HCT116 (cell line): ENCODE measurements around the gene MPI. TPM values are rescaled to one million over a fixed set of nuclear protein-coding genes. Genes with fewer than 3 reads are reported as not detected.

Experiments used
- ATAC-seq: fragments of 200-7000 bp; cut with Tn5 transposase; 2 replicates; pipeline ENCODE4 v1.9.1; 2020; ENCODE audit warnings: mild to moderate bottlenecking, moderate library complexity
- BruUV-seq: library from RNA; stranded (reverse); fragments of 400-500 nt; replicated peaks from 2 replicates; lab custom pipeline; 2021; lab: Mats Ljungman, UMichigan
- CTCF ChIA-PET: fragments of 300-600 bp; sonication (Branson Sonifier 250); formaldehyde crosslinking; loops from one replicate; lab custom pipeline; 2021; ENCODE audit warnings: antibody characterized with exemption; lab: Charles Lee
- POLR2A ChIA-PET: fragments of 300-600, 350-600 bp; sonication (Branson Sonifier 250); formaldehyde crosslinking; loops from one replicate; lab custom pipeline; 2021; ENCODE audit warnings: antibody characterized with exemption; lab: Charles Lee
- RAD21 ChIA-PET, 2 experiments: fragments of 300-600 bp; sonication (Branson Sonifier 250); formaldehyde crosslinking; loops; one replicate each; lab custom pipeline; 2023; ENCODE audit warnings: low total read pairs in 2 of 2; ENCODE audit not compliant: uncharacterized antibody in 2 of 2, unreplicated experiment in 2 of 2, low non-redundant PET in 1 of 2; lab: Charles Lee
- DNase-seq: peaks from one replicate; pipeline ENCODE4 v3.0.0-alpha.2; 2010; ENCODE audit warnings: low read depth, low spot score
- H2AFZ ChIP-seq: fragments of 200-600 bp; shearing (Covaris generic), sonication (generic); 2 replicates; pipeline ENCODE4 v1.6.1; 2017; ENCODE audit warnings: low read depth, mixed run types, mixed read lengths, antibody characterized with exemption, low read length; ENCODE audit not compliant: poor library complexity, severe bottlenecking
- H3K27ac ChIP-seq: 2 replicates; pipeline ENCODE4 v1.5.1; 2012; ENCODE audit warnings: low read depth, low read length
- H3K27me3 ChIP-seq: fragments of 200-600 bp; sonication (generic); 2 replicates; pipeline ENCODE4 v1.6.1; 2016; ENCODE audit warnings: mixed run types, low read length, mixed read lengths; ENCODE audit not compliant: insufficient read depth
- H3K36me3 ChIP-seq, 2 experiments: fragments of 200-500 bp in 1 of 2; fragments of 200-600 bp in 1 of 2; sonication (Bioruptor generic) in 1 of 2; sonication (generic) in 1 of 2; 2 replicates each; pipeline versions ENCODE4 v1.5.1 to v1.6.1; 2014 to 2016; ENCODE audit warnings: low read length in 2 of 2, inconsistent platforms in 1 of 2, mixed read lengths in 1 of 2, mixed run types in 1 of 2; ENCODE audit not compliant: insufficient read depth in 2 of 2, control insufficient read depth in 1 of 2
- H3K4me1 ChIP-seq, 2 experiments: fragments of 200-600 bp in 1 of 2; sonication (generic) in 1 of 2; 2 replicates each; pipeline versions ENCODE4 v1.5.1 to v1.6.1; 2012 to 2017; ENCODE audit warnings: low read length in 2 of 2, inconsistent platforms in 1 of 2, mild to moderate bottlenecking in 1 of 2, mixed read lengths in 1 of 2, mixed run types in 1 of 2, moderate library complexity in 1 of 2; ENCODE audit not compliant: insufficient read depth in 2 of 2, control insufficient read depth in 1 of 2
- H3K4me2 ChIP-seq: fragments of 200-600 bp; sonication (generic); 2 replicates; pipeline ENCODE4 v1.6.1; 2017; ENCODE audit warnings: mixed run types, low read length, mixed read lengths
- H3K4me3 ChIP-seq, 2 experiments: fragments of 200-600 bp in 1 of 2; sonication (generic) in 1 of 2; replicated peaks in 1 of 2; 2 replicates each; pipeline ENCODE4 v1.5.1; 2011 to 2016; ENCODE audit warnings: low read length in 2 of 2, control low read depth in 1 of 2, low read depth in 1 of 2, mild to moderate bottlenecking in 1 of 2, mixed read lengths in 1 of 2, mixed run types in 1 of 2
- H3K79me2 ChIP-seq: fragments of 200-600 bp; sonication (generic); 2 replicates; pipeline ENCODE4 v1.6.1; 2017; ENCODE audit warnings: mild to moderate bottlenecking, mixed run types, low read length, moderate library complexity, mixed read lengths; ENCODE audit not compliant: insufficient read depth
- H3K9ac ChIP-seq: fragments of 200-600 bp; sonication (generic); 2 replicates; pipeline ENCODE4 v1.6.1; 2016; ENCODE audit warnings: low read length, mixed read lengths
- H3K9me2 ChIP-seq: fragments of 200-600 bp; sonication (generic), shearing (Covaris generic); 2 replicates; pipeline ENCODE4 v1.6.1; 2017; ENCODE audit warnings: mixed run types, mild to moderate bottlenecking, moderate library complexity; ENCODE audit not compliant: insufficient read depth
- H3K9me3 ChIP-seq, 2 experiments: fragments of 200-500 bp in 1 of 2; fragments of 200-600 bp in 1 of 2; sonication (Bioruptor generic) in 1 of 2; sonication (generic) in 1 of 2; 2 replicates each; pipeline ENCODE4 v1.6.1; 2014 to 2017; ENCODE audit warnings: low read length in 2 of 2, mixed read lengths in 2 of 2, inconsistent platforms in 1 of 2, low read depth in 1 of 2, mild to moderate bottlenecking in 1 of 2, mixed run types in 1 of 2, moderate library complexity in 1 of 2; ENCODE audit not compliant: control insufficient read depth in 1 of 2, insufficient read depth in 1 of 2
- H4K20me1 ChIP-seq: fragments of 200-600 bp; sonication (generic), shearing (Covaris generic); 2 replicates; pipeline ENCODE4 v1.6.1; 2017; ENCODE audit warnings: mixed run types, mild to moderate bottlenecking, moderate library complexity; ENCODE audit not compliant: insufficient read depth
- CBX3 ChIP-seq: IDR thresholded peaks from 2 replicates; pipeline ENCODE4 v1.6.1; 2012; ENCODE audit warnings: low read depth
- CEBPB ChIP-seq: IDR thresholded peaks from 2 replicates; pipeline ENCODE4 v1.6.1; 2012; ENCODE audit warnings: low read depth
- EGR1 ChIP-seq: IDR thresholded peaks from 2 replicates; pipeline ENCODE4 v1.6.1; 2012; ENCODE audit warnings: low read depth
- EZH2 ChIP-seq: fragments of 200-600 bp; sonication (generic); IDR thresholded peaks from 2 replicates; pipeline ENCODE4 v1.6.1; 2017; ENCODE audit warnings: antibody characterized with exemption, mixed run types
- EZH2phosphoT487 ChIP-seq: fragments of 200-600 bp; IDR thresholded peaks from 2 replicates; pipeline ENCODE4 v1.6.1; 2018; ENCODE audit warnings: antibody characterized with exemption, borderline replicate concordance
- POLR2AphosphoS5 ChIP-seq: IDR thresholded peaks from 2 replicates; pipeline ENCODE4 v1.6.1; 2011; ENCODE audit warnings: mild to moderate bottlenecking, low read depth, low read length, moderate library complexity
- RAD21 ChIP-seq: IDR thresholded peaks from 2 replicates; pipeline ENCODE4 v1.6.1; 2012; ENCODE audit warnings: low read depth, mild to moderate bottlenecking
- SIN3A ChIP-seq: IDR thresholded peaks from 2 replicates; pipeline ENCODE4 v1.6.1; 2012; ENCODE audit warnings: low read depth
- SP1 ChIP-seq: IDR thresholded peaks from 2 replicates; pipeline ENCODE4 v1.6.1; 2012; ENCODE audit warnings: low read depth
- SRF ChIP-seq: IDR thresholded peaks from 2 replicates; pipeline ENCODE4 v1.6.1; 2012; ENCODE audit warnings: low read depth
- TCF7L2 ChIP-seq: IDR thresholded peaks from 2 replicates; pipeline ENCODE4 v1.7.0; 2011; ENCODE audit warnings: borderline replicate concordance, inconsistent platforms; ENCODE audit not compliant: insufficient read depth, insufficient read length; ENCODE audit errors: extremely low read depth
- YY1 ChIP-seq: IDR thresholded peaks from 2 replicates; pipeline ENCODE4 v1.6.1; 2011; ENCODE audit warnings: low read length, low read depth, moderate library complexity, mild to moderate bottlenecking; ENCODE audit not compliant: insufficient replicate concordance; ENCODE audit errors: extremely low read depth
- intact Hi-C: fragments of 100-400 bp; cut with micrococcal nuclease; formaldehyde crosslinking; loops from 2 replicates; pipeline ENCODE4 v1.10.0; 2022
- total RNA-seq: library from RNA; stranded (reverse); gene quantifications from one replicate; pipeline ENCODE4 v1.2.1, GENCODE V29; 2021; ENCODE audit not compliant: unreplicated experiment
- TF ChIP-seq, protein P1 (sequence below): IDR thresholded peaks from 2 replicates; pipeline ENCODE4 v1.6.1; 2011; ENCODE audit warnings: mild to moderate bottlenecking, low read length, moderate library complexity; ENCODE audit not compliant: insufficient replicate concordance; ENCODE audit errors: extremely low read depth
- TF ChIP-seq, protein P2 (sequence below): IDR thresholded peaks from 2 replicates; pipeline ENCODE4 v1.6.1; 2012
- TF ChIP-seq, protein P3 (sequence below): IDR thresholded peaks from 2 replicates; pipeline ENCODE4 v1.6.1; 2012

MPI gene
- total RNA-seq, 1 experiment from 2014 or later: 49.7 TPM

DNA sequence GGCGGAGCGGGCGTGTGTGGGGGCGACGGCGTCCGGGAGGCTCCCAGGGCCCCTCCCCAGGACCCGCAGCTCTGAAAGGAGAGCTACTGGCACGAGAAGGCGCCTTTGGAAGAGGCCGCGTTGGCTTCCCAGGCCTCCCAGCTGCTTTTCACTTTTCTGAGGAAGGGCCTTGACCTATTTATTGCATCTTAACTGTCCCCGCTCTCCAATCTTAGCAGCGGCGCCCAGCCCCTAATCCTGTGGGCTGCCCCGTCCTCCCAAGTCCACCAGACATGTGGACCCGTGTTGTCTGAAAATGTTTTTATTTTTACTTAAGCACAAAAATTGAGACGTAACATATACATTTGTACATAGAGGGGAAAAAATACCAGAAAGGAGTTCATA lies 46.4 kb upstream of the MPI start:
- no peaks in the 10 kb centered on the region for H3K9me3 ChIP-seq
- peak; percentile 7; the same call in 1 of the 2 replicates for TF ChIP-seq SIN3A
- TF ChIP-seq EGR1: no peak; the same call in 1 of the 2 replicates
- TF ChIP-seq CBX3: no peak
- TF ChIP-seq CEBPB: no peak
- TF ChIP-seq, all 23 proteins: peak for 1
- Histone ChIP-seq H3K27me3 (no peaks in the 10 kb centered on the region), H3K4me3 (peak overlapping the region; percentile 53 to 78), H3K36me3 (peaks cover 13 to 22% of the 10 kb centered on the region in 2 experiments; a peak in 2 of 4 replicates), H3K9me2 (no peaks in the 10 kb centered on the region), H3K79me2 (peaks cover 6% of the 10 kb centered on the region; the same call in 1 of the 2 replicates), H3K4me1 (peaks cover 9 to 21% of the 10 kb centered on the region in 2 experiments; a peak in 3 of 4 replicates), H3K27ac (peak overlapping the region; percentile 93), H3K9ac (peak overlapping the region; percentile 88), H3K4me2 (peak overlapping the region; percentile 90), H4K20me1 (no peaks in the 10 kb centered on the region), H2AFZ (no peak overlapping the region)
- DNase-seq (no peak), ATAC-seq (no peak)
- ChIA-PET POLR2A (interaction anchor here (1.0 kb wide), 1 partner anchor 12 kb away, joined by 3 read pairs; no protein-coding TSS in a partner anchor), CTCF (interaction anchor here (1.1 to 1.9 kb wide), 3 partner anchors 58 to 145 kb away, joined by 3 to 8 read pairs (median 4); no protein-coding TSS in a partner anchor), RAD21 (interaction anchor here in 1 of 2 experiments (1.6 kb wide), 1 partner anchor 58 kb away, joined by 3 read pairs; no protein-coding TSS in a partner anchor)
- intact Hi-C loops: loop anchor here (2.0 kb wide), 1 partner anchor 29 kb away; the partner anchor contains the start of gene SCAMP2
- BruUV-seq: TSS peak; percentile 95

DNA sequence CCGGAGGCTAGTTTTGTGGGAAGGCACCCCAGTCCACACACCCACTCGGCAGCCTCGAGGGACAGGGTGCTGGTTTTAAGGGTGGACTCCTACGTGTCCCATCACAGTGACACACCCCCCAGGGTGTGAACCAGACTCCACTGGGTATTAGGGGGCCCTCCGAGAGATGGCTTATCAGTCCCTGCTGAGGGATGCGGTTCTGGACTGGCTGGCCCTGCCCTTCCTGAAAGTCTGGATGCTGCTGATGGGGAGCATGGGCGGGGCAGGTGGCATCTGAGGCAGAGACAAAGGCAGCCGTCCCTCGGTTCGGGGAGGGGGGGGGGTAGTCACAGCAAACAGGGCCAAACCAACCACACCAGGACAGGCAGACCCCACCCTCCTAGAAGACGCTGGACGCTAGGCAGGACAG lies 45.9 kb upstream of the MPI start:
- ATAC-seq (no peak), DNase-seq (no peak)
- POLR2A ChIA-PET: interaction anchor here (1.0 kb wide), 1 partner anchor 12 kb away, joined by 3 read pairs; no protein-coding TSS in a partner anchor
- Histone ChIP-seq H3K27ac (peak overlapping the region; percentile 93), H3K9me3 (no peaks in the 10 kb centered on the region), H2AFZ (no peak overlapping the region), H4K20me1 (no peaks in the 10 kb centered on the region), H3K4me3 (peak overlapping the region; percentile 53 to 78), H3K36me3 (peaks cover 17 to 26% of the 10 kb centered on the region in 2 experiments; a peak in 3 of 4 replicates), H3K4me2 (peak overlapping the region; percentile 90), H3K27me3 (no peaks in the 10 kb centered on the region), H3K9ac (peak overlapping the region; percentile 88), H3K9me2 (no peaks in the 10 kb centered on the region), H3K79me2 (peaks cover 6% of the 10 kb centered on the region; the same call in 1 of the 2 replicates), H3K4me1 (peaks cover 9 to 21% of the 10 kb centered on the region in 2 experiments; a peak in 3 of 4 replicates)
- CTCF ChIA-PET: interaction anchor here (1.2 to 1.9 kb wide), 3 partner anchors 57 to 73 kb away, joined by 4 to 8 read pairs (median 5); no protein-coding TSS in a partner anchor
- BruUV-seq: no TSS peak
- RAD21 ChIA-PET: no interaction called here
- intact Hi-C loops: loop anchor here (2.0 kb wide), 1 partner anchor 29 kb away; the partner anchor contains the start of gene SCAMP2
- TF ChIP-seq RAD21 (no peak), POLR2AphosphoS5 (no peak), YY1 (no peak), EZH2 (no peak), SP1 (no peak), SRF (no peak), EZH2phosphoT487 (no peak), TCF7L2 (no peak)
- TF ChIP-seq, protein P1, sequence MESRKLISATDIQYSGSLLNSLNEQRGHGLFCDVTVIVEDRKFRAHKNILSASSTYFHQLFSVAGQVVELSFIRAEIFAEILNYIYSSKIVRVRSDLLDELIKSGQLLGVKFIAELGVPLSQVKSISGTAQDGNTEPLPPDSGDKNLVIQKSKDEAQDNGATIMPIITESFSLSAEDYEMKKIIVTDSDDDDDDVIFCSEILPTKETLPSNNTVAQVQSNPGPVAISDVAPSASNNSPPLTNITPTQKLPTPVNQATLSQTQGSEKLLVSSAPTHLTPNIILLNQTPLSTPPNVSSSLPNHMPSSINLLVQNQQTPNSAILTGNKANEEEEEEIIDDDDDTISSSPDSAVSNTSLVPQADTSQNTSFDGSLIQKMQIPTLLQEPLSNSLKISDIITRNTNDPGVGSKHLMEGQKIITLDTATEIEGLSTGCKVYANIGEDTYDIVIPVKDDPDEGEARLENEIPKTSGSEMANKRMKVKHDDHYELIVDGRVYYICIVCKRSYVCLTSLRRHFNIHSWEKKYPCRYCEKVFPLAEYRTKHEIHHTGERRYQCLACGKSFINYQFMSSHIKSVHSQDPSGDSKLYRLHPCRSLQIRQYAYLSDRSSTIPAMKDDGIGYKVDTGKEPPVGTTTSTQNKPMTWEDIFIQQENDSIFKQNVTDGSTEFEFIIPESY: no peak
- TF ChIP-seq, protein P2, sequence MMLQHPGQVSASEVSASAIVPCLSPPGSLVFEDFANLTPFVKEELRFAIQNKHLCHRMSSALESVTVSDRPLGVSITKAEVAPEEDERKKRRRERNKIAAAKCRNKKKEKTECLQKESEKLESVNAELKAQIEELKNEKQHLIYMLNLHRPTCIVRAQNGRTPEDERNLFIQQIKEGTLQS: no peak
- TF ChIP-seq, protein P3, sequence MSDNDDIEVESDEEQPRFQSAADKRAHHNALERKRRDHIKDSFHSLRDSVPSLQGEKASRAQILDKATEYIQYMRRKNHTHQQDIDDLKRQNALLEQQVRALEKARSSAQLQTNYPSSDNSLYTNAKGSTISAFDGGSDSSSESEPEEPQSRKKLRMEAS: no peak
